ENCODE data around the gene ZNF835.
A peak's percentile ranks its signal among the peaks of the same experiment; 100 is the strongest.

Gene ZNF835

GRCh38 chr19:56707821-56708220 is 36.3 kb upstream of the ZNF835 start:
- no peak for TF ChIP-seq POLR2AphosphoS5 (IDR thresholded peaks at IDR 0.05; ENCODE audit: low read depth, low read length)
- no peak for TF ChIP-seq FOXP2 (optimal IDR thresholded peaks at IDR 0.05; ENCODE audit: borderline replicate concordance, extremely low read depth, extremely low read length, insufficient read depth)
- no peak for TF ChIP-seq SIN3A (IDR thresholded peaks at IDR 0.05; ENCODE audit: borderline replicate concordance, insufficient read depth, low read length)
- TF ChIP-seq TAF1 (IDR thresholded peaks at IDR 0.05; ENCODE audit: borderline replicate concordance, insufficient read depth, low read length), result no peak
- TF ChIP-seq, protein P1, sequence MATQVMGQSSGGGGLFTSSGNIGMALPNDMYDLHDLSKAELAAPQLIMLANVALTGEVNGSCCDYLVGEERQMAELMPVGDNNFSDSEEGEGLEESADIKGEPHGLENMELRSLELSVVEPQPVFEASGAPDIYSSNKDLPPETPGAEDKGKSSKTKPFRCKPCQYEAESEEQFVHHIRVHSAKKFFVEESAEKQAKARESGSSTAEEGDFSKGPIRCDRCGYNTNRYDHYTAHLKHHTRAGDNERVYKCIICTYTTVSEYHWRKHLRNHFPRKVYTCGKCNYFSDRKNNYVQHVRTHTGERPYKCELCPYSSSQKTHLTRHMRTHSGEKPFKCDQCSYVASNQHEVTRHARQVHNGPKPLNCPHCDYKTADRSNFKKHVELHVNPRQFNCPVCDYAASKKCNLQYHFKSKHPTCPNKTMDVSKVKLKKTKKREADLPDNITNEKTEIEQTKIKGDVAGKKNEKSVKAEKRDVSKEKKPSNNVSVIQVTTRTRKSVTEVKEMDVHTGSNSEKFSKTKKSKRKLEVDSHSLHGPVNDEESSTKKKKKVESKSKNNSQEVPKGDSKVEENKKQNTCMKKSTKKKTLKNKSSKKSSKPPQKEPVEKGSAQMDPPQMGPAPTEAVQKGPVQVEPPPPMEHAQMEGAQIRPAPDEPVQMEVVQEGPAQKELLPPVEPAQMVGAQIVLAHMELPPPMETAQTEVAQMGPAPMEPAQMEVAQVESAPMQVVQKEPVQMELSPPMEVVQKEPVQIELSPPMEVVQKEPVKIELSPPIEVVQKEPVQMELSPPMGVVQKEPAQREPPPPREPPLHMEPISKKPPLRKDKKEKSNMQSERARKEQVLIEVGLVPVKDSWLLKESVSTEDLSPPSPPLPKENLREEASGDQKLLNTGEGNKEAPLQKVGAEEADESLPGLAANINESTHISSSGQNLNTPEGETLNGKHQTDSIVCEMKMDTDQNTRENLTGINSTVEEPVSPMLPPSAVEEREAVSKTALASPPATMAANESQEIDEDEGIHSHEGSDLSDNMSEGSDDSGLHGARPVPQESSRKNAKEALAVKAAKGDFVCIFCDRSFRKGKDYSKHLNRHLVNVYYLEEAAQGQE (IDR thresholded peaks at IDR 0.05; ENCODE audit: insufficient read depth in 1 of 2, low read depth in 2 of 2, low read length in 2 of 2), result no peak

DNA sequence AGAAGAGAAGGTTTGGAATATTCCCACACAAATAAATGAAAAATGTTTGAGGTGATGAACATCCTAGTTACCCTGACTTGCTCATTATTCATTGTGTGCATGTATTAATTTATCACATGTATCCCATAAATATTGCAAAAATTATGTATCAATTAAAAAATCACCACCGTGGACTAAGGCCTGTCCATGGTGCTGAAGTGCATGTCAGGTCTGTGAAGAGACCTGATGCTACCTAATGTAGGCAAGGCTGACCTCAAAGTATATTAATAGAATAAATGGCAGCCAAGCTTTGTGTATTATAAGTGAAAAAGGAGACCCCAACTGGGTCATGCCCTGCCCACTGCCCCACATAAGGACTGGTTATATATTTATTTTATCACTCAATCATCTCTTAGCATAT is 34.4 kb upstream of the ZNF835 start:
- TF ChIP-seq TAF1 (IDR thresholded peaks at IDR 0.05; ENCODE audit: borderline replicate concordance, insufficient read depth, low read length), result no peak
- TF ChIP-seq, protein P1 (IDR thresholded peaks at IDR 0.05; ENCODE audit: insufficient read depth in 1 of 2, low read depth in 2 of 2, low read length in 2 of 2), result peak in 1 of 2 experiments; percentile 90; a peak in 2 of 4 replicates

- TF ChIP-seq, protein P1 (IDR thresholded peaks at IDR 0.05; ENCODE audit: insufficient read depth in 1 of 2, low read depth in 2 of 2, low read length in 2 of 2), result no peak
- no peak for TF ChIP-seq SIN3A (IDR thresholded peaks at IDR 0.05; ENCODE audit: borderline replicate concordance, insufficient read depth, low read length)
- TF ChIP-seq POLR2AphosphoS5 (IDR thresholded peaks at IDR 0.05; ENCODE audit: low read depth, low read length), result no peak
- TF ChIP-seq TAF1 (IDR thresholded peaks at IDR 0.05; ENCODE audit: borderline replicate concordance, insufficient read depth, low read length), result no peak
- TF ChIP-seq FOXP2 (optimal IDR thresholded peaks at IDR 0.05; ENCODE audit: borderline replicate concordance, extremely low read depth, extremely low read length, insufficient read depth), result no peak
Observed at GRCh38 chr19:56701895-56702294, 30.3 kb upstream of the ZNF835 start.

GRCh38 chr19:56699552-56699951 is 28.0 kb upstream of the ZNF835 start:
- TF ChIP-seq POLR2AphosphoS5 (IDR thresholded peaks at IDR 0.05; ENCODE audit: low read depth, low read length), result no peak
- TF ChIP-seq, protein P1 (IDR thresholded peaks at IDR 0.05; ENCODE audit: insufficient read depth in 1 of 2, low read depth in 2 of 2, low read length in 2 of 2), result no peak
- no peak for TF ChIP-seq FOXP2 (optimal IDR thresholded peaks at IDR 0.05; ENCODE audit: borderline replicate concordance, extremely low read depth, extremely low read length, insufficient read depth)
- no peak for TF ChIP-seq SIN3A (IDR thresholded peaks at IDR 0.05; ENCODE audit: borderline replicate concordance, insufficient read depth, low read length)
- no peak for TF ChIP-seq TAF1 (IDR thresholded peaks at IDR 0.05; ENCODE audit: borderline replicate concordance, insufficient read depth, low read length)

DNA sequence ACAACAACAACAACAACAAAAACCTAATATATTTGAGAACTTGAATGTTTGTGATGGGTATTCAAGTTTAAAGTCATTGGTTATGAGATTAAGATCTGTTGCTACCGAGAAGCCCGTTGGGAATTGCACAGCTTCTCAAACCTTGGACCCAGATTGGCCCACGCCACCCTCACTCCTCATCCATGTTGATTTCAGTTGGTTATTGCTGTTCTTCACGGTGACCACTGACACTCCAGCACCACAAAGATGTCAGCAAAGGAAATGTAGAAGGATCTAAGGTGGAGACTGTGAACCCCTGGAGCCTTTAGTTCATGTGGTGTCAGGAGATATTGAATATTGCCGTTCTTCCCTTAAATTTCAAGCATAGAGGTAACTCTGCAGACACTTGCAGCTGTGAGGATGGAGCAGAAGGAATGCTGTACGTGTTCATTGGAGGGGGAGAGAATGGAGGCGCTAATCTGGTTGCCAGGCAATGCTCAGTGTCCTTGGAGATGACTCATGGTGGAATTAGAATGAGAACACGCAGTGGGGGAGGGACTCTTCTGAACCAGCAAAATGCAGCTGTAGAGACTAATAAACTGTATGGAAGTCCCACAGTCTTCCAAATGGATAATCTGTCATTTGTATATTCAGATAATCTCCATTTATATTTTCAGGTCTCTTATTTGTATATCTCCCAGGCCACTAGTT is 20.8 kb upstream of the ZNF835 start:
- TF ChIP-seq, protein P1 (IDR thresholded peaks at IDR 0.05; ENCODE audit: insufficient read depth in 1 of 2, low read depth in 2 of 2, low read length in 2 of 2), result no peak
- TF ChIP-seq FOXP2 (optimal IDR thresholded peaks at IDR 0.05; ENCODE audit: borderline replicate concordance, extremely low read depth, extremely low read length, insufficient read depth) (no peak), SIN3A (IDR thresholded peaks at IDR 0.05; ENCODE audit: borderline replicate concordance, insufficient read depth, low read length) (no peak), POLR2AphosphoS5 (IDR thresholded peaks at IDR 0.05; ENCODE audit: low read depth, low read length) (no peak), TAF1 (IDR thresholded peaks at IDR 0.05; ENCODE audit: borderline replicate concordance, insufficient read depth, low read length) (no peak)

Measured in PFSK-1 (cell line).